WI38 (cell line): ENCODE results near the gene KIRREL1.

ENCODE experiments used
- H3K4me3 ChIP-seq: 2 replicates; pipeline ENCODE4 v1.5.1; 2011; ENCODE audit warnings: low read depth, mild to moderate bottlenecking, control low read depth, low read length
- TF ChIP-seq, protein P1 (sequence below): IDR thresholded peaks from 2 replicates; pipeline ENCODE4 v1.5.1; 2012; ENCODE audit warnings: low read depth, mild to moderate bottlenecking, control low read depth, low read length

KIRREL1 gene

GRCh38 chr1:158100498-158100897 is 107.1 kb downstream of the KIRREL1 start:
- no peak overlapping the region for H3K4me3 ChIP-seq
- TF ChIP-seq, protein P1, sequence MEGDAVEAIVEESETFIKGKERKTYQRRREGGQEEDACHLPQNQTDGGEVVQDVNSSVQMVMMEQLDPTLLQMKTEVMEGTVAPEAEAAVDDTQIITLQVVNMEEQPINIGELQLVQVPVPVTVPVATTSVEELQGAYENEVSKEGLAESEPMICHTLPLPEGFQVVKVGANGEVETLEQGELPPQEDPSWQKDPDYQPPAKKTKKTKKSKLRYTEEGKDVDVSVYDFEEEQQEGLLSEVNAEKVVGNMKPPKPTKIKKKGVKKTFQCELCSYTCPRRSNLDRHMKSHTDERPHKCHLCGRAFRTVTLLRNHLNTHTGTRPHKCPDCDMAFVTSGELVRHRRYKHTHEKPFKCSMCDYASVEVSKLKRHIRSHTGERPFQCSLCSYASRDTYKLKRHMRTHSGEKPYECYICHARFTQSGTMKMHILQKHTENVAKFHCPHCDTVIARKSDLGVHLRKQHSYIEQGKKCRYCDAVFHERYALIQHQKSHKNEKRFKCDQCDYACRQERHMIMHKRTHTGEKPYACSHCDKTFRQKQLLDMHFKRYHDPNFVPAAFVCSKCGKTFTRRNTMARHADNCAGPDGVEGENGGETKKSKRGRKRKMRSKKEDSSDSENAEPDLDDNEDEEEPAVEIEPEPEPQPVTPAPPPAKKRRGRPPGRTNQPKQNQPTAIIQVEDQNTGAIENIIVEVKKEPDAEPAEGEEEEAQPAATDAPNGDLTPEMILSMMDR, result no peak

DNA sequence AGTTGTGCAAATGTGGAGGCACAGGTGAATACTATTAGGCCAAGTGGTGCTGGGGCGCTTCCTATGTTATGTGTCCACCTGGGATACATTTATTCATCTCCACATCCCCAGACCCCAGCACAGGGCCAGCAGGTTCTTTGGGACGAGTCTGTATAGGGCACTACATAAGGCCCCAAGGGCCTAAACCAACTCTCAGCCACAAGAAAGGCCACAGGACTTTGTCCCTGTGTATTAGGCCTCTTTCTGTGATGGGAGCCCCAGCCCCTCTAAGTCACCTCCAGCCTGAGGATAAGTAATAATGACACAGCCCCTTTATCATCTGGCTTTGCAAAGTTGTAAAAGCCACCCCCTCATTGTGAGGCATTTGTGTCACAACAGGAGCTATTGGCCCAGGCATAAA is 108.0 kb downstream of the KIRREL1 start:
- TF ChIP-seq, protein P1, result no peak
- no peak overlapping the region for H3K4me3 ChIP-seq

DNA sequence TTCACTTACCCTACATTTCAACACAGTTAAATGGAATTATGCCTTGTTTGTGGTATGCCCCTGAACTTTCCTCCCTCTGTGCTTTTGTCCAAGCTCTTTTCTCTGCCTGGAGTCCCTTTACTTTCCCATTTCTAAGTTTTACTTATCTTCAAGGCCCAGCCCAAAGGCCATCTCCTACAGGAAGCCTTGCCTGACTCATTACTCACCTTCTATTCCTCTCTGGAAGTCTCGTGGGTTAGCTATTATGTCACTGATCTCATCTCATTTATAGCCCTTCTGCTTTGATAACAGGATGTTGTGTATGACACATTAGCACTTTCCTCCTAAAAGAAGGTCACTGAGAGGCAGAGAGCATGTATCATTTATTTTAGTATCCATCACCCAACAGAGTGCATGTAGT is 108.5 kb downstream of the KIRREL1 start:
- TF ChIP-seq, protein P1, result no peak
- H3K4me3 ChIP-seq, result no peak overlapping the region

GRCh38 chr1:158102881-158103674 is 109.6 kb downstream of the KIRREL1 start:
- no peak overlapping the region for H3K4me3 ChIP-seq
- TF ChIP-seq, protein P1, result no peak

DNA sequence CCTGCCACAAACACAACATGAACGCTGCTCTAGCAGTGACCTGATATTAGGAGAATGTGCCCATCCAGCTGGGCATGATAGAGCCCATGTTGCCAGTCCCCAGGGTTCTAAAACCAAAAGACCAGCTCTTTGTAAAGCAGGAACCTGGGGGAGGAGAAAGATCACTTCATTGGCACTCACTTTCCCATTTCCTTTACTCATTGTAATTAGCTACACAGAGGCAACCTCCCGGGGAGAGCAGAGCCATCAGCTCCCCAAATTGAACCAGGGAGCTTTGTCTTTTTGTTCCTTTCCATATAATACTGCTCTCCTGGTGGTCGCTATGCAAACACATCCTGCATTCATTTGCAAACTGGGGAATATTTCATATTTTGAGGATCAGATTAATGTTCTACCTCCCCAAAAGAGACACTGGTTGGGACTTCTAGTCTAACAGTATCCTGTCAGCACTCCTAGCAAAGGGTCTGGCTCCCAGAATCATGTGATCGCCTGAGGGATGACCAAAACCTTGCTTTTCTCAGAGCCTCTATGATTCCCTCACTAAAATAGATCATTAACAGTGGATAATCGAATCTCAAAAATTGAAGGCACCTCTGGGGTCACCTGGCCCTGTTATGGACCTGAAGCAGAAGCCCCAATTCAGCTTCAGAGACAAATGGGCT is 110.5 kb downstream of the KIRREL1 start:
- no peak overlapping the region for H3K4me3 ChIP-seq
- TF ChIP-seq, protein P1, result no peak

DNA sequence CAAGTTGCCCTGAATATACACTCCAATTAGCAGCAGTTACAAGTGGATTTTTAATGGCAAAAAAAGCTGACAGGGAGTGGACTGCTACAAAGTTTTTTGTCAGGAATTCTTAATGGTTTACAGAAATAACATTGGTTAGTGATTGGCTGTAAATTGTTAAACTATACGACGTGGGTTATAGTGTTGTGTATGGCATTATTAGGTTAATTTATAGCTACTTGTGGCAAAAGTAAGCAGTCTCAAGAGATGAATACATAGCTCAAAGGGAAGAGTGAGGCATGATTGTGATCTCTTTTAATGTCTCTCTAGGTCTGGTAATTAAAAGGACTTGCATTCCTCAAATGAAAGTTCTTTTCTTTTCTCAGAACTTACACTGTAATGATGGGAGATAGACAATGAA is 111.4 kb downstream of the KIRREL1 start:
- H3K4me3 ChIP-seq, result no peak overlapping the region
- TF ChIP-seq, protein P1, result no peak
